ENCODE data around the gene SLC5A6. TPM values are rescaled to one million over a fixed set of nuclear protein-coding genes. Genes with fewer than 3 reads are reported as not detected.

Gene SLC5A6
- total RNA-seq, 1 donor from 2014 or later: 66.7 TPM

DNA sequence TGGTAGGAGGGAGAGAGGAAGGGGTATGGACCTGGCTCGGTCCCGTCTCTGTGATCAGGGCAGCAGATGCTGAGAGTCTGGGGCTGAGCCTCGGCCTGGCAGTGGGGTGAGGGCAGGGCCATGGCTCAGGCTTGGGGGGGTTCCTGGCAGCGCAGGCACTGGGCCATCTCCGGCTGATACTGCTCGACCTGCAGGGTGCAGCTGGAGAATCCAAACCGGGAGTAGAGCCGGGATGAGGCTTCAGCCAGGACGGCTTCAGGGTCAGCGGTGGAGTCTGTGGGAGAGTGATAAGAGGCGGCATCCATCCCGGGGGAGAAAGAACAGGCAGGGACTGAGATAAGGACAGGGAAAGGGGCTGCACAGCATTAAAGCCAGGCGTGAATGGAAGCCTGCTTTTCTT is 43.1 kb upstream of the SLC5A6 start:
- H3K27me3 Mint-ChIP-seq: peaks cover 67% of the 10 kb centered on the region
- H3K4me3 Mint-ChIP-seq (ENCODE audit: low read depth): no peak overlapping the region
- TF ChIP-seq, protein P1, sequence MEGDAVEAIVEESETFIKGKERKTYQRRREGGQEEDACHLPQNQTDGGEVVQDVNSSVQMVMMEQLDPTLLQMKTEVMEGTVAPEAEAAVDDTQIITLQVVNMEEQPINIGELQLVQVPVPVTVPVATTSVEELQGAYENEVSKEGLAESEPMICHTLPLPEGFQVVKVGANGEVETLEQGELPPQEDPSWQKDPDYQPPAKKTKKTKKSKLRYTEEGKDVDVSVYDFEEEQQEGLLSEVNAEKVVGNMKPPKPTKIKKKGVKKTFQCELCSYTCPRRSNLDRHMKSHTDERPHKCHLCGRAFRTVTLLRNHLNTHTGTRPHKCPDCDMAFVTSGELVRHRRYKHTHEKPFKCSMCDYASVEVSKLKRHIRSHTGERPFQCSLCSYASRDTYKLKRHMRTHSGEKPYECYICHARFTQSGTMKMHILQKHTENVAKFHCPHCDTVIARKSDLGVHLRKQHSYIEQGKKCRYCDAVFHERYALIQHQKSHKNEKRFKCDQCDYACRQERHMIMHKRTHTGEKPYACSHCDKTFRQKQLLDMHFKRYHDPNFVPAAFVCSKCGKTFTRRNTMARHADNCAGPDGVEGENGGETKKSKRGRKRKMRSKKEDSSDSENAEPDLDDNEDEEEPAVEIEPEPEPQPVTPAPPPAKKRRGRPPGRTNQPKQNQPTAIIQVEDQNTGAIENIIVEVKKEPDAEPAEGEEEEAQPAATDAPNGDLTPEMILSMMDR (IDR thresholded peaks at IDR 0.05; ENCODE audit: unreplicated experiment): no peak

GRCh38 chr2:27251766-27252165 is 39.7 kb upstream of the SLC5A6 start:
- no peaks in the 10 kb centered on the region for H3K36me3 Mint-ChIP-seq (ENCODE audit: insufficient read depth)
- H3K4me3 Mint-ChIP-seq (ENCODE audit: low read depth): no peak overlapping the region
- TF ChIP-seq, protein P1 (IDR thresholded peaks at IDR 0.05; ENCODE audit: unreplicated experiment): no peak
- no peaks in the 10 kb centered on the region for H3K4me1 Mint-ChIP-seq (ENCODE audit: low read depth)
- H3K27ac Mint-ChIP-seq: no peak overlapping the region
- no peaks in the 10 kb centered on the region for H3K9me3 Mint-ChIP-seq (ENCODE audit: low read depth)
- H3K27me3 Mint-ChIP-seq: peaks cover 56% of the 10 kb centered on the region
- no peak for DNase-seq (ENCODE audit: low spot score, unreplicated experiment)

More for the DNA sequence above, 43.1 kb upstream of the SLC5A6 start:
- H3K4me1 Mint-ChIP-seq (ENCODE audit: low read depth): no peaks in the 10 kb centered on the region
- DNase-seq (ENCODE audit: low spot score, unreplicated experiment): no peak
- no peaks in the 10 kb centered on the region for H3K36me3 Mint-ChIP-seq (ENCODE audit: insufficient read depth)
- H3K9me3 Mint-ChIP-seq (ENCODE audit: low read depth): no peaks in the 10 kb centered on the region
- H3K27ac Mint-ChIP-seq: no peak overlapping the region

GRCh38 chr2:27250652-27251379 is 38.7 kb upstream of the SLC5A6 start:
- Mint-ChIP-seq H3K4me1 (ENCODE audit: low read depth) (no peaks in the 10 kb centered on the region), H3K27me3 (peaks cover 47% of the 10 kb centered on the region), H3K4me3 (ENCODE audit: low read depth) (no peak overlapping the region), H3K9me3 (ENCODE audit: low read depth) (no peaks in the 10 kb centered on the region), H3K27ac (peak overlapping the region; percentile 52), H3K36me3 (ENCODE audit: insufficient read depth) (no peaks in the 10 kb centered on the region)
- DNase-seq (ENCODE audit: low spot score, unreplicated experiment): no peak
- TF ChIP-seq, protein P1 (IDR thresholded peaks at IDR 0.05; ENCODE audit: unreplicated experiment): no peak

- H3K4me3 Mint-ChIP-seq (ENCODE audit: low read depth): no peak overlapping the region
- TF ChIP-seq, protein P1 (IDR thresholded peaks at IDR 0.05; ENCODE audit: unreplicated experiment): peak; percentile 86
- H3K27me3 Mint-ChIP-seq: peaks cover 40% of the 10 kb centered on the region
- no peaks in the 10 kb centered on the region for H3K4me1 Mint-ChIP-seq (ENCODE audit: low read depth)
- no peaks in the 10 kb centered on the region for H3K9me3 Mint-ChIP-seq (ENCODE audit: low read depth)
- H3K27ac Mint-ChIP-seq: no peak overlapping the region
- H3K36me3 Mint-ChIP-seq (ENCODE audit: insufficient read depth): no peaks in the 10 kb centered on the region
- DNase-seq (ENCODE audit: low spot score, unreplicated experiment): peak; percentile 61
Measured at GRCh38 chr2:27249891-27250651, 38.0 kb upstream of the SLC5A6 start.

DNA sequence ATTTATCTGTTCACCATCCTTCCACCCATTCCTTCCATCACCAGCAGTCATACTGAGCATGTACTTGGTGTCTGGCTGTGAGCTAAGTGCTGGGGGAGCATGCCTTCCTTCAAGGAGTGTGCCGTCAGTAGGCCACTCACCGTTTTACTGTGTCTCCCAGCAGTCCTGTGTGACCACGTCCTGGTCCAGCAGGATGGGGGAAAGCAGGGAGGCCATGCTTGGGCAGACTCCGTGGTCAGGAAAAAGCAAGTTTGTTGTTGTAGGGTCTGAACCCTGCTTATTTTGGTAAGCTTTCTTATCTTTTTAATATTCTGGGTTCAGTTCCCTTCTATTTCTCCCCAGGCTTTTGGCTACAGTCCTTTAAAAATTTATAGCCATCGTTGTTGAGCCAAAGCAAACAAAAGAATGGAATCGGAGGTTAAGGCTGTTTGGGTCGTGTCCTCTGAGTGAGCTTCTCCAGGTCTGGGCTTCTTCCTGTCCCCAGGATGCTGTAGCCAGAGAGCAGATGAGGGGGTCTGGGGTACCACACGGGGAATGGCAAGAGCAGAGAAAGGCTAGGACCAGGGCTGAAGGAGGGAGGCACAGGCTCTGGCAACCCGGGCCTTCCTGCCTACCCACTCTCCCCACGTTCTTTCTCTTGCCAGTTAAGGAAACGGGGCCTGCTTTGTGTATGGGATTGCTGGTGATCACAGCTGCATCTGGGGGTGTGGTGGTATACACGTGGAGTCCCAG is 37.3 kb upstream of the SLC5A6 start:
- no peak overlapping the region for H3K27ac Mint-ChIP-seq
- H3K4me3 Mint-ChIP-seq (ENCODE audit: low read depth): no peak overlapping the region
- H3K36me3 Mint-ChIP-seq (ENCODE audit: insufficient read depth): no peaks in the 10 kb centered on the region
- no peaks in the 10 kb centered on the region for H3K4me1 Mint-ChIP-seq (ENCODE audit: low read depth)
- peaks cover 33% of the 10 kb centered on the region for H3K27me3 Mint-ChIP-seq
- no peaks in the 10 kb centered on the region for H3K9me3 Mint-ChIP-seq (ENCODE audit: low read depth)
- TF ChIP-seq, protein P1 (IDR thresholded peaks at IDR 0.05; ENCODE audit: unreplicated experiment): no peak
- DNase-seq (ENCODE audit: low spot score, unreplicated experiment): no peak
